ENCODE data around the gene ZNF503.
A peak's percentile ranks its signal among the peaks of the same experiment; 100 is the strongest.

Gene ZNF503

GRCh38 chr10:75406462-75407223, 5.1 kb upstream of the ZNF503 start:
- no peak for DNase-seq

- no peak for DNase-seq
These were observed 4.3 kb upstream of the ZNF503 start for GRCh38 chr10:75405598-75406461.

- DNase-seq: no peak
These were observed 3.4 kb upstream of the ZNF503 start for GRCh38 chr10:75404815-75405597.

- no peak for DNase-seq
These were observed 2.6 kb upstream of the ZNF503 start for GRCh38 chr10:75403939-75404814.

- DNase-seq: peak; percentile 36
These were observed 1.8 kb upstream of the ZNF503 start for GRCh38 chr10:75403144-75403938.

- DNase-seq: no peak
These were observed 1.1 kb upstream of the ZNF503 start for GRCh38 chr10:75402486-75403143.

- peak; percentile 72 for DNase-seq
These were observed 594 bp downstream of the ZNF503 start for GRCh38 chr10:75400771-75401568.

GRCh38 chr10:75400163-75400770, 1.3 kb downstream of the ZNF503 start:
- no peak for DNase-seq

- DNase-seq: peak; percentile 78
These were observed 2.0 kb downstream of the ZNF503 start for GRCh38 chr10:75399461-75400162.

- peak; percentile 39 for DNase-seq
These were observed 2.7 kb downstream of the ZNF503 start for GRCh38 chr10:75398692-75399460.

GRCh38 chr10:75398200-75398691, 3.3 kb downstream of the ZNF503 start:
- DNase-seq: no peak

- peak; percentile 33 for DNase-seq
These were observed 3.9 kb downstream of the ZNF503 start for GRCh38 chr10:75397496-75398199.

GRCh38 chr10:75396631-75397495, 4.7 kb downstream of the ZNF503 start:
- peak; percentile 47 for DNase-seq

GRCh38 chr10:75395932-75396630, 5.5 kb downstream of the ZNF503 start:
- DNase-seq: peak; percentile 44

All from fibroblast of skin of abdomen (primary cell).